Hepatocyte (in vitro differentiated cells): ENCODE data around the gene NUAK2. TPM values are rescaled to one million over a fixed set of nuclear protein-coding genes. Genes with fewer than 3 reads are reported as not detected.

ENCODE experiments used
- DNase-seq: peaks from one replicate; pipeline ENCODE4 v3.0.0-alpha.2; 2016; ENCODE audit warnings: low spot score
- H2AFZ ChIP-seq: fragments of 200-600 bp; sonication (generic); 2 replicates; pipeline ENCODE4 v1.6.0; 2016; ENCODE audit warnings: antibody characterized with exemption, mild to moderate bottlenecking
- H3K27ac ChIP-seq: fragments of 200-600 bp; sonication (generic); 2 replicates; pipeline ENCODE4 v1.5.1; 2016; ENCODE audit warnings: mild to moderate bottlenecking
- H3K27me3 ChIP-seq: fragments of 200-600 bp; sonication (generic); 2 replicates; pipeline ENCODE4 v1.6.1; 2016
- H3K36me3 ChIP-seq: fragments of 200-600 bp; sonication (generic); replicated peaks from 2 replicates; pipeline ENCODE4 v1.5.1; 2016; ENCODE audit warnings: low read depth; ENCODE audit not compliant: insufficient read depth
- H3K4me1 ChIP-seq: fragments of 200-600 bp; sonication (generic); 2 replicates; pipeline ENCODE4 v1.5.1; 2016; ENCODE audit warnings: mild to moderate bottlenecking, moderate library complexity; ENCODE audit not compliant: insufficient read depth
- H3K4me2 ChIP-seq: fragments of 200-600 bp; sonication (generic); 2 replicates; pipeline ENCODE4 v1.6.0; 2016
- H3K4me3 ChIP-seq: fragments of 200-600 bp; sonication (generic); 2 replicates; pipeline ENCODE4 v1.5.1; 2016; ENCODE audit warnings: mild to moderate bottlenecking
- H3K79me2 ChIP-seq: fragments of 200-600 bp; sonication (generic); 2 replicates; pipeline ENCODE4 v1.6.0; 2017; ENCODE audit warnings: mild to moderate bottlenecking
- H3K9me2 ChIP-seq: fragments of 200-600 bp; sonication (generic); replicated peaks from 2 replicates; pipeline ENCODE4 v1.6.0; 2017; ENCODE audit warnings: mild to moderate bottlenecking; ENCODE audit not compliant: insufficient read depth
- H3K9me3 ChIP-seq: fragments of 200-600 bp; sonication (generic); 2 replicates; pipeline ENCODE4 v1.5.1; 2016; ENCODE audit warnings: low read depth, mild to moderate bottlenecking
- H4K20me1 ChIP-seq: fragments of 200-600 bp; sonication (generic); 2 replicates; pipeline ENCODE4 v1.6.0; 2016; ENCODE audit warnings: mild to moderate bottlenecking; ENCODE audit not compliant: insufficient read depth, poor library complexity, severe bottlenecking
- CTCF ChIP-seq: fragments of 200-600 bp; sonication (generic); IDR thresholded peaks from 2 replicates; pipeline ENCODE4 v1.5.1; 2016; ENCODE audit warnings: antibody characterized with exemption, mild to moderate bottlenecking; ENCODE audit not compliant: poor library complexity
- EZH2 ChIP-seq: fragments of 200-600 bp; sonication (generic); IDR thresholded peaks from 2 replicates; pipeline ENCODE4 v1.6.1; 2016; ENCODE audit warnings: antibody characterized with exemption, mild to moderate bottlenecking, borderline replicate concordance
- EZH2phosphoT487 ChIP-seq: fragments of 200-600 bp; sonication (generic); IDR thresholded peaks from one replicate; pipeline ENCODE4 v1.6.1; 2018; ENCODE audit warnings: antibody characterized with exemption, mild to moderate bottlenecking, low read depth, moderate library complexity; ENCODE audit not compliant: unreplicated experiment, severe bottlenecking
- WGBS: methylation state at CpG from one replicate; pipeline ENCODE4 v1.1.6; 2016; ENCODE audit warnings: low lambda C conversion rate; ENCODE audit errors: missing lambda C conversion rate; 5-methylcytosine and 5-hydroxymethylcytosine counted together
- polyA plus RNA-seq: library from polyadenylated mRNA; unstranded; fragments of >200 nt; fragmentation: Nextera tagmentation; extraction: Ambion mirVana; gene quantifications from 2 replicates; pipeline ENCODE4 v1.2.1, GENCODE V29; 2016
- total RNA-seq: library from RNA; depleted of rRNA; stranded (reverse); fragments of >200 nt; gene quantifications from 2 replicates; pipeline ENCODE4 v1.2.3, GENCODE V29; 2014

NUAK2 gene
- total and polyA plus RNA-seq, 2 experiments from 2014 or later: 13.4 to 20.7 TPM

- Histone ChIP-seq H3K4me3 (no peak overlapping the region), H2AFZ (no peak overlapping the region), H3K27ac (no peak overlapping the region), H3K36me3 (no peaks in the 10 kb centered on the region), H3K79me2 (no peaks in the 10 kb centered on the region), H3K4me2 (no peak overlapping the region), H3K27me3 (no peaks in the 10 kb centered on the region), H3K4me1 (peaks cover 16% of the 10 kb centered on the region), H3K9me3 (no peaks in the 10 kb centered on the region), H3K9me2 (no peaks in the 10 kb centered on the region), H4K20me1 (no peaks in the 10 kb centered on the region)
- TF ChIP-seq EZH2 (no peak), EZH2phosphoT487 (no peak), CTCF (no peak)
- no peak for DNase-seq
- over 99% methylated on average over 6 of the region's 6 CpGs for WGBS
Measured at GRCh38 chr1:205291596-205291995, 29.9 kb downstream of the NUAK2 start.

- Histone ChIP-seq H3K4me3 (no peak overlapping the region), H3K4me1 (peaks cover 21% of the 10 kb centered on the region), H2AFZ (no peak overlapping the region), H3K79me2 (no peaks in the 10 kb centered on the region), H4K20me1 (no peaks in the 10 kb centered on the region), H3K27ac (no peak overlapping the region), H3K9me3 (no peaks in the 10 kb centered on the region), H3K4me2 (no peak overlapping the region), H3K36me3 (no peaks in the 10 kb centered on the region), H3K9me2 (no peaks in the 10 kb centered on the region), H3K27me3 (no peaks in the 10 kb centered on the region)
- TF ChIP-seq CTCF (no peak), EZH2phosphoT487 (no peak), EZH2 (no peak)
- DNase-seq: no peak
- 65% methylated on average over 8 of the region's 8 CpGs for WGBS
Measured at GRCh38 chr1:205287767-205288559, 33.6 kb downstream of the NUAK2 start.

- Histone ChIP-seq H4K20me1 (no peaks in the 10 kb centered on the region), H3K4me2 (no peak overlapping the region), H3K4me3 (no peak overlapping the region), H3K27ac (no peak overlapping the region), H3K4me1 (peaks cover 21% of the 10 kb centered on the region), H2AFZ (no peak overlapping the region), H3K79me2 (no peaks in the 10 kb centered on the region), H3K36me3 (no peaks in the 10 kb centered on the region), H3K27me3 (no peaks in the 10 kb centered on the region), H3K9me3 (no peaks in the 10 kb centered on the region), H3K9me2 (no peaks in the 10 kb centered on the region)
- no peak for DNase-seq
- TF ChIP-seq CTCF (no peak), EZH2 (no peak), EZH2phosphoT487 (no peak)
- 91% methylated on average over 3 of the region's 3 CpGs for WGBS
Measured at GRCh38 chr1:205287076-205287475, 34.5 kb downstream of the NUAK2 start.
